IMR-90 (cell line): ENCODE data around the gene ZNF287. TPM values are rescaled to one million over a fixed set of nuclear protein-coding genes. Genes with fewer than 3 reads are reported as not detected.

Source experiments
- ATAC-seq: fragments of 200-7000 bp; cut with Tn5 transposase; 2 replicates; pipeline ENCODE4 v1.9.1; 2020; ENCODE audit warnings: low read depth, mild to moderate bottlenecking, moderate library complexity
- BruUV-seq: library from RNA; stranded (reverse); fragments of 400-500 nt; replicated peaks from 2 replicates; lab custom pipeline; 2021; lab: Mats Ljungman, UMichigan
- CTCF ChIA-PET: fragments of 300-600 bp; formaldehyde crosslinking; extraction: SDS; loops from one replicate; lab custom pipeline; 2021; ENCODE audit warnings: antibody characterized with exemption; lab: Yijun Ruan, JAX
- POLR2A ChIA-PET: fragments of 300-600 bp; sonication (Branson Sonifier 250); formaldehyde crosslinking; loops from one replicate; lab custom pipeline; 2022; ENCODE audit warnings: antibody characterized with exemption; ENCODE audit not compliant: unreplicated experiment; lab: Charles Lee
- DNase-seq: peaks from one replicate; pipeline ENCODE4 v3.0.0; 2013
- H2AFZ ChIP-seq: replicated peaks from 2 replicates; pipeline ENCODE3; 2013; ENCODE audit warnings: low read length, mild to moderate bottlenecking; ENCODE audit not compliant: poor library complexity
- H2AK5ac ChIP-seq: 2 replicates; pipeline ENCODE4 v1.6.1; 2013; ENCODE audit warnings: low read depth, low read length, inconsistent platforms
- H2AK9ac ChIP-seq: replicated peaks from 2 replicates; pipeline ENCODE3; 2013; ENCODE audit warnings: mild to moderate bottlenecking, low read depth, low read length, moderate library complexity; ENCODE audit not compliant: poor library complexity
- H2BK120ac ChIP-seq: 2 replicates; pipeline ENCODE4 v1.6.1; 2013; ENCODE audit warnings: low read depth, low read length, inconsistent platforms
- H2BK15ac ChIP-seq: 3 replicates; pipeline ENCODE4 v1.6.1; 2013; ENCODE audit warnings: low read depth, low read length, inconsistent platforms
- H2BK20ac ChIP-seq: 2 replicates; pipeline ENCODE4 v1.6.1; 2013; ENCODE audit warnings: low read depth, mild to moderate bottlenecking, inconsistent platforms, low read length, moderate library complexity
- H2BK5ac ChIP-seq: 2 replicates; pipeline ENCODE4 v1.6.1; 2013; ENCODE audit warnings: mild to moderate bottlenecking, low read depth, low read length, inconsistent platforms; ENCODE audit not compliant: poor library complexity, severe bottlenecking
- H3K14ac ChIP-seq: replicated peaks from 2 replicates; pipeline ENCODE4 v1.6.1; 2013; ENCODE audit warnings: low read depth, low read length, inconsistent platforms
- H3K18ac ChIP-seq: 2 replicates; pipeline ENCODE4 v1.6.1; 2013; ENCODE audit warnings: low read depth, low read length, control low read depth
- H3K23ac ChIP-seq: 2 replicates; pipeline ENCODE4 v1.6.1; 2013; ENCODE audit warnings: low read depth, low read length, inconsistent platforms
- H3K27ac ChIP-seq: 2 replicates; pipeline ENCODE4 v1.5.1; 2013; ENCODE audit warnings: mild to moderate bottlenecking, control low read depth, low read length; ENCODE audit not compliant: insufficient read depth
- H3K27me3 ChIP-seq: 2 replicates; pipeline ENCODE4 v1.6.1; 2013; ENCODE audit warnings: low read length; ENCODE audit not compliant: control insufficient read depth, insufficient read depth
- H3K36me3 ChIP-seq: 2 replicates; pipeline ENCODE4 v1.6.1; 2013; ENCODE audit warnings: low read length, mixed read lengths; ENCODE audit not compliant: control insufficient read depth, insufficient read depth
- H3K4ac ChIP-seq: 2 replicates; pipeline ENCODE4 v1.6.1; 2013; ENCODE audit warnings: low read depth, low read length, inconsistent platforms
- H3K4me1 ChIP-seq: 2 replicates; pipeline ENCODE4 v1.6.1; 2013; ENCODE audit warnings: low read length, mixed read lengths; ENCODE audit not compliant: control insufficient read depth, insufficient read depth
- H3K4me2 ChIP-seq: 2 replicates; pipeline ENCODE4 v1.6.1; 2013; ENCODE audit warnings: low read depth, mild to moderate bottlenecking, control low read depth, low read length, moderate library complexity
- H3K4me3 ChIP-seq: 2 replicates; pipeline ENCODE4 v1.5.1; 2013; ENCODE audit warnings: low read depth, mild to moderate bottlenecking, control low read depth, low read length, moderate library complexity; ENCODE audit not compliant: insufficient read depth
- H3K56ac ChIP-seq: 2 replicates; pipeline ENCODE4 v1.6.1; 2013; ENCODE audit warnings: low read length, inconsistent platforms; ENCODE audit not compliant: insufficient read depth; ENCODE audit errors: extremely low read depth
- H3K79me1 ChIP-seq, 2 experiments: 2 replicates each; pipeline ENCODE4 v1.6.1; 2013; ENCODE audit warnings: low read length in 2 of 2, inconsistent platforms in 1 of 2, low read depth in 1 of 2
- H3K9ac ChIP-seq: 2 replicates; pipeline ENCODE4 v1.6.1; 2013; ENCODE audit warnings: low read depth, low read length, control low read depth
- H3K9me1 ChIP-seq: 2 replicates; pipeline ENCODE4 v1.6.1; 2013; ENCODE audit warnings: low read length, inconsistent platforms; ENCODE audit not compliant: insufficient read depth
- H3K9me3 ChIP-seq: 2 replicates; pipeline ENCODE4 v1.6.1; 2013; ENCODE audit warnings: low read length; ENCODE audit not compliant: control insufficient read depth, insufficient read depth
- H4K20me1 ChIP-seq: 2 replicates; pipeline ENCODE4 v1.6.1; 2013; ENCODE audit warnings: low read length, inconsistent platforms; ENCODE audit not compliant: insufficient read depth
- H4K5ac ChIP-seq: 2 replicates; pipeline ENCODE4 v1.6.1; 2013; ENCODE audit warnings: mild to moderate bottlenecking, low read depth, low read length, control low read depth
- H4K8ac ChIP-seq, 2 experiments: 2 replicates each; pipeline ENCODE4 v1.6.1; 2013; ENCODE audit warnings: low read depth in 2 of 2, low read length in 2 of 2, control low read depth in 1 of 2, inconsistent platforms in 1 of 2
- H4K91ac ChIP-seq: 2 replicates; pipeline ENCODE4 v1.6.1; 2013; ENCODE audit warnings: low read depth, low read length, inconsistent platforms; ENCODE audit not compliant: insufficient read depth
- BHLHE40 ChIP-seq: fragments of 150-350 bp; IDR thresholded peaks from 2 replicates; pipeline ENCODE4 v1.6.1; 2016; ENCODE audit warnings: mild to moderate bottlenecking, low read depth, low read length
- CEBPB ChIP-seq: IDR thresholded peaks from 2 replicates; pipeline ENCODE4 v1.6.1; 2012; ENCODE audit warnings: low read depth, low read length, improper control_type of control experiment
- CHD1 ChIP-seq: IDR thresholded peaks from 2 replicates; pipeline ENCODE4 v1.6.1; 2012; ENCODE audit warnings: low read depth, low read length, improper control_type of control experiment
- CTCF ChIP-seq: conservative IDR thresholded peaks from 2 replicates; pipeline ENCODE4 v1.5.1; 2012; ENCODE audit warnings: mild to moderate bottlenecking, low read depth, low read length, improper control_type of control experiment
- FOS ChIP-seq: fragments of 150-350 bp; IDR thresholded peaks from 2 replicates; pipeline ENCODE4 v1.6.1; 2016; ENCODE audit warnings: low read depth, low read length
- MAFK ChIP-seq: IDR thresholded peaks from 2 replicates; pipeline ENCODE4 v1.6.1; 2012; ENCODE audit warnings: low read depth, low read length, improper control_type of control experiment
- MAZ ChIP-seq: IDR thresholded peaks from 2 replicates; pipeline ENCODE4 v1.6.1; 2012; ENCODE audit warnings: low read depth, mild to moderate bottlenecking, low read length, improper control_type of control experiment, moderate library complexity, borderline replicate concordance
- MXI1 ChIP-seq: IDR thresholded peaks from 2 replicates; pipeline ENCODE4 v1.6.1; 2012; ENCODE audit warnings: low read depth, mild to moderate bottlenecking, low read length, moderate library complexity, borderline replicate concordance
- NFE2L2 ChIP-seq: fragments of 150-350 bp; IDR thresholded peaks from 2 replicates; pipeline ENCODE4 v1.6.1; 2016; ENCODE audit warnings: low read depth, mild to moderate bottlenecking, low read length
- POLR2A ChIP-seq: IDR thresholded peaks from 2 replicates; pipeline ENCODE4 v1.6.1; 2012; ENCODE audit warnings: mild to moderate bottlenecking, low read depth, low read length
- RAD21 ChIP-seq: IDR thresholded peaks from 2 replicates; pipeline ENCODE4 v1.6.1; 2012; ENCODE audit warnings: low read length, improper control_type of control experiment
- RCOR1 ChIP-seq: IDR thresholded peaks from 2 replicates; pipeline ENCODE4 v1.6.1; 2012; ENCODE audit warnings: mild to moderate bottlenecking, low read length, improper control_type of control experiment; ENCODE audit not compliant: insufficient replicate concordance
- RFX5 ChIP-seq: IDR thresholded peaks from 2 replicates; pipeline ENCODE4 v1.8.0; 2012; ENCODE audit warnings: low read depth, mild to moderate bottlenecking, low read length, moderate library complexity
- SMC3 ChIP-seq: fragments of 150-350 bp; IDR thresholded peaks from 2 replicates; pipeline ENCODE4 v1.6.1; 2016; ENCODE audit warnings: low read depth, mild to moderate bottlenecking, antibody characterized with exemption, low read length, moderate library complexity
- WGBS, 2 experiments: methylation state at CpG; one replicate each; pipeline versions ENCODE4 v1.1.5 to v1.1.7; 2013; ENCODE audit warnings: missing lambda C conversion rate in 2 of 2; ENCODE audit not compliant: insufficient read length in 1 of 2; ENCODE audit errors: extremely low coverage in 2 of 2; 5-methylcytosine and 5-hydroxymethylcytosine counted together
- dilution Hi-C: fragments of 300-500 bp; cut with HindIII; formaldehyde crosslinking; loops from one replicate; pipeline ENCODE4 v1.14.3; 2018; ENCODE audit warnings: low sequenced_read_pairs; ENCODE audit not compliant: unreplicated experiment
- in situ Hi-C: fragments of 300-500 bp; cut with MboI; formaldehyde crosslinking; loops from 3 replicates; pipeline ENCODE4 v1.14.3; 2019; ENCODE audit warnings: low sequenced_read_pairs, inconsistent platforms, mixed read lengths
- intact Hi-C: fragments of 100-400 bp; cut with micrococcal nuclease; formaldehyde crosslinking; loops from 2 replicates; pipeline ENCODE4 v1.10.0; 2022
- polyA plus RNA-seq, 3 experiments: library from polyadenylated mRNA; depleted of rRNA; stranded (reverse); fragments of >200 nt; gene quantifications; 2 replicates each; pipeline ENCODE4 v1.2.3, GENCODE V29; 2012; ENCODE audit warnings: low replicate concordance in 1 of 3
- total RNA-seq: library from RNA; depleted of rRNA; stranded (reverse); fragments of >200 nt; gene quantifications from 2 replicates; pipeline ENCODE4 v1.2.3, GENCODE V29; 2012
- TF ChIP-seq, protein P1 (sequence below): fragments of 150-350 bp; IDR thresholded peaks from 2 replicates; pipeline ENCODE4 v1.6.1; 2016; ENCODE audit warnings: low read depth, mild to moderate bottlenecking, low read length, moderate library complexity, borderline replicate concordance
- TF ChIP-seq, protein P2 (sequence below): fragments of 150-350 bp; IDR thresholded peaks from 2 replicates; pipeline ENCODE4 v1.6.1; 2017; ENCODE audit warnings: mild to moderate bottlenecking, antibody characterized with exemption, low read length, low read depth

The ZNF287 gene
- total and polyA plus RNA-seq, 2 of the 4 experiments (the other 2 are of a cell fraction), result 5.3 to 7.0 TPM

DNA sequence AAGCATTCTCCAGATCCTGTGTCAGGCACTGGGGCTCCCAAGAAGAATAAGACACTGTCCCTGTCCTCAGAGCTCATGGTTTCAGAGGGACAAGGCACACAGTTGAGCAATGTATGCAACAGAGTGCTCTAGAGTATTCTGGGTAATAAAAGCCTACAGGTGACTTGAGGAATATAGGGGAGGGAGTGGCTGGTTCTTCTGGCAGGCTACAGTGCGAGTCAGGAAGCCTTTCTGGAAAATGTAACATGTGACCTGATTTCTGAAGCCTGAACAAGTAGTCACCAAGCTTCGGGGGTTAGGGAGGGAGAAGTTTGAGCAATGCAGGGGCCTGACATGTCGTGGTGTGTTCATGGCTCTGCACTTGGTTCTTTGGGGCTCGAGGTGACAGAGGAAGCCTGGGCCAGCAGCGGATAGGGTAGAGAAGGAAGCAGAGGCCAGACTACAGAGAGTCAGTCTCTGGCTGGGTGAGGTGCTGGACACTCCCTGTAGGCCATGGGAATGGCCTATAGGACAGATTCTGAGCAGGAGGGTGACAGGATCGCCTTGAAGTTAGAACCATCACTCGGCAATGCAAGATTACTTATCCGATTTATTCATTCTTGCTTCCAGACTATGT is 61.0 kb downstream of the ZNF287 start:
- H4K5ac ChIP-seq, result no peak overlapping the region
- no peak overlapping the region for H3K9ac ChIP-seq
- H3K9me3 ChIP-seq, result no peaks in the 10 kb centered on the region
- no peaks in the 10 kb centered on the region for H3K9me1 ChIP-seq
- no peak overlapping the region for H3K27ac ChIP-seq
- dilution Hi-C loops, result no loop called here
- in situ Hi-C loops, result no loop called here
- H2BK5ac ChIP-seq, result no peak overlapping the region
- H3K56ac ChIP-seq, result no peak overlapping the region
- BruUV-seq, result no TSS peak
- intact Hi-C loops, result no loop called here
- H2BK20ac ChIP-seq, result no peak overlapping the region
- peaks cover 12% of the 10 kb centered on the region for H3K27me3 ChIP-seq
- POLR2A ChIA-PET, result no interaction called here
- no peak overlapping the region for H3K18ac ChIP-seq
- H2BK120ac ChIP-seq, result no peak overlapping the region
- H3K14ac ChIP-seq, result no peak overlapping the region
- WGBS, 2 experiments, result 64% methylated on average over 3 of the region's 8 CpGs; no CpG with 5 or more reads in 1 of the 2 experiments
- CTCF ChIA-PET, result no interaction called here
- no peak overlapping the region for H3K23ac ChIP-seq
- DNase-seq (peak; percentile 17), ATAC-seq (no peak)
- H4K20me1 ChIP-seq, result no peaks in the 10 kb centered on the region
- no peak overlapping the region for H2AK9ac ChIP-seq
- H3K4me2 ChIP-seq, result no peak overlapping the region
- H2AK5ac ChIP-seq, result no peak overlapping the region
- TF ChIP-seq RCOR1 (no peak), MXI1 (no peak), MAFK (no peak), CTCF (no peak), SMC3 (no peak), BHLHE40 (no peak), CHD1 (no peak), RAD21 (no peak), NFE2L2 (no peak), POLR2A (no peak), RFX5 (no peak), FOS (no peak), MAZ (no peak), CEBPB (no peak)
- TF ChIP-seq, protein P1, sequence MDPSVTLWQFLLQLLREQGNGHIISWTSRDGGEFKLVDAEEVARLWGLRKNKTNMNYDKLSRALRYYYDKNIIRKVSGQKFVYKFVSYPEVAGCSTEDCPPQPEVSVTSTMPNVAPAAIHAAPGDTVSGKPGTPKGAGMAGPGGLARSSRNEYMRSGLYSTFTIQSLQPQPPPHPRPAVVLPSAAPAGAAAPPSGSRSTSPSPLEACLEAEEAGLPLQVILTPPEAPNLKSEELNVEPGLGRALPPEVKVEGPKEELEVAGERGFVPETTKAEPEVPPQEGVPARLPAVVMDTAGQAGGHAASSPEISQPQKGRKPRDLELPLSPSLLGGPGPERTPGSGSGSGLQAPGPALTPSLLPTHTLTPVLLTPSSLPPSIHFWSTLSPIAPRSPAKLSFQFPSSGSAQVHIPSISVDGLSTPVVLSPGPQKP, result no peak
- TF ChIP-seq, protein P2, sequence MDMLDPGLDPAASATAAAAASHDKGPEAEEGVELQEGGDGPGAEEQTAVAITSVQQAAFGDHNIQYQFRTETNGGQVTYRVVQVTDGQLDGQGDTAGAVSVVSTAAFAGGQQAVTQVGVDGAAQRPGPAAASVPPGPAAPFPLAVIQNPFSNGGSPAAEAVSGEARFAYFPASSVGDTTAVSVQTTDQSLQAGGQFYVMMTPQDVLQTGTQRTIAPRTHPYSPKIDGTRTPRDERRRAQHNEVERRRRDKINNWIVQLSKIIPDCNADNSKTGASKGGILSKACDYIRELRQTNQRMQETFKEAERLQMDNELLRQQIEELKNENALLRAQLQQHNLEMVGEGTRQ, result no peak
- no peaks in the 10 kb centered on the region for H3K36me3 ChIP-seq
- no peak overlapping the region for H2AFZ ChIP-seq
- H3K4ac ChIP-seq, result no peak overlapping the region
- no peak overlapping the region for H4K8ac ChIP-seq
- H3K79me1 ChIP-seq, result no peaks in the 10 kb centered on the region
- no peak overlapping the region for H4K91ac ChIP-seq
- H2BK15ac ChIP-seq, result no peak overlapping the region
- H3K4me1 ChIP-seq, result no peaks in the 10 kb centered on the region
- H3K4me3 ChIP-seq, result no peak overlapping the region
